WTC11 (cell line): ENCODE data around the gene NFILZ. TPM values are rescaled to one million over a fixed set of nuclear protein-coding genes. Genes with fewer than 3 reads are reported as not detected.

Experiments used
- ATAC-seq: fragments of 200-7000 bp; cut with Tn5 transposase; 2 replicates; pipeline ENCODE4 v1.10.0; 2021; ENCODE audit warnings: mild to moderate bottlenecking, moderate library complexity
- CTCF ChIA-PET: fragments of 300-600 bp; sonication (Branson Sonifier 250); formaldehyde crosslinking; loops from one replicate; lab custom pipeline; 2021; ENCODE audit warnings: antibody characterized with exemption; lab: Charles Lee
- POLR2A ChIA-PET: fragments of 350-600 bp; sonication (Branson Sonifier 250); formaldehyde crosslinking; loops from one replicate; lab custom pipeline; 2021; ENCODE audit warnings: antibody characterized with exemption; lab: Charles Lee
- DNase-seq: peaks from one replicate; pipeline ENCODE4 v3.0.0; 2021; ENCODE audit warnings: low spot score
- H3K27ac Mint-ChIP-seq: 2 replicates; pipeline ENCODE4 v1.8.0; 2021; ENCODE audit warnings: mixed read lengths
- H3K27me3 Mint-ChIP-seq: 2 replicates; pipeline ENCODE4 v1.8.0; 2021; ENCODE audit warnings: low read depth, mild to moderate bottlenecking, moderate library complexity, mixed read lengths
- H3K36me3 Mint-ChIP-seq: 2 replicates; pipeline ENCODE4 v1.8.0; 2021; ENCODE audit warnings: mixed read lengths
- H3K4me1 Mint-ChIP-seq: 2 replicates; pipeline ENCODE4 v1.8.0; 2022; ENCODE audit warnings: mixed read lengths
- H3K4me3 Mint-ChIP-seq: 2 replicates; pipeline ENCODE4 v1.8.0; 2021; ENCODE audit warnings: mild to moderate bottlenecking, moderate library complexity, mixed read lengths
- H3K9me3 Mint-ChIP-seq: 2 replicates; pipeline ENCODE4 v1.8.0; 2021; ENCODE audit warnings: mixed read lengths
- AFF4 ChIP-seq: sonication (generic); formaldehyde crosslinking; IDR thresholded peaks from 2 replicates; pipeline ENCODE4 v1.8.1; 2023; ENCODE audit warnings: mild to moderate bottlenecking, missing genetic modification reagents, borderline replicate concordance
- CDX4 ChIP-seq: fragments of 250-450 bp; sonication (Bioruptor Pico); IDR thresholded peaks from 2 replicates; pipeline ENCODE4 v1.9.0; 2021; ENCODE audit warnings: moderate library complexity, mild to moderate bottlenecking, inconsistent platforms, borderline replicate concordance
- CTCF ChIP-seq: fragments of 200-600 bp; IDR thresholded peaks from 2 replicates; pipeline ENCODE4 v1.8.0; 2022; ENCODE audit warnings: antibody characterized with exemption
- ESRRA ChIP-seq: sonication (generic); formaldehyde crosslinking; IDR thresholded peaks from 2 replicates; pipeline ENCODE4 v1.8.1; 2022; ENCODE audit warnings: mild to moderate bottlenecking, missing genetic modification reagents, borderline replicate concordance
- FOXK1 ChIP-seq: sonication (generic); formaldehyde crosslinking; IDR thresholded peaks from 2 replicates; pipeline ENCODE4 v1.8.0; 2022; ENCODE audit warnings: mild to moderate bottlenecking, moderate library complexity, missing genetic modification reagents
- GTF2I ChIP-seq: fragments of 250-450 bp; sonication (Bioruptor Pico); conservative IDR thresholded peaks from 2 replicates; pipeline ENCODE4 v1.4.0; 2021; ENCODE audit warnings: mild to moderate bottlenecking
- HMGA2 ChIP-seq: fragments of 250-450 bp; sonication (Bioruptor Pico); IDR thresholded peaks from 2 replicates; pipeline ENCODE4 v1.4.0; 2021; ENCODE audit warnings: mild to moderate bottlenecking, moderate library complexity
- HMGXB4 ChIP-seq: sonication (generic); formaldehyde crosslinking; IDR thresholded peaks from 2 replicates; pipeline ENCODE4 v1.8.1; 2023; ENCODE audit warnings: mild to moderate bottlenecking, moderate library complexity, missing genetic modification reagents
- IRF1 ChIP-seq: sonication (generic); formaldehyde crosslinking; IDR thresholded peaks from 2 replicates; pipeline ENCODE4 v1.8.0; 2023; ENCODE audit warnings: missing genetic modification reagents
- JAZF1 ChIP-seq: fragments of 250-450 bp; sonication (Bioruptor Pico); IDR thresholded peaks from 2 replicates; pipeline ENCODE4 v1.9.0; 2021; ENCODE audit warnings: moderate library complexity, mild to moderate bottlenecking, inconsistent platforms
- JUN ChIP-seq: sonication (generic); formaldehyde crosslinking; IDR thresholded peaks from 2 replicates; pipeline ENCODE4 v1.8.0; 2023; ENCODE audit warnings: mild to moderate bottlenecking, missing genetic modification reagents
- MXD4 ChIP-seq: fragments of 250-450 bp; sonication (Bioruptor Pico); IDR thresholded peaks from 2 replicates; pipeline ENCODE4 v1.8.0; 2021; ENCODE audit warnings: mild to moderate bottlenecking, moderate library complexity, borderline replicate concordance
- MYBL2 ChIP-seq: sonication (generic); formaldehyde crosslinking; IDR thresholded peaks from 2 replicates; pipeline ENCODE4 v1.8.1; 2023; ENCODE audit warnings: mild to moderate bottlenecking, moderate library complexity, missing genetic modification reagents
- NR2C2 ChIP-seq: sonication (generic); formaldehyde crosslinking; IDR thresholded peaks from 2 replicates; pipeline ENCODE4 v1.8.0; 2022; ENCODE audit warnings: mild to moderate bottlenecking, missing genetic modification reagents
- NR3C1 ChIP-seq: sonication (generic); formaldehyde crosslinking; conservative IDR thresholded peaks from 2 replicates; pipeline ENCODE4 v1.8.1; 2023; ENCODE audit warnings: low read depth, mild to moderate bottlenecking, missing genetic modification reagents
- OVOL2 ChIP-seq: fragments of 250-450 bp; sonication (Bioruptor Pico); IDR thresholded peaks from 2 replicates; pipeline ENCODE4 v1.9.0; 2021; ENCODE audit warnings: mild to moderate bottlenecking, borderline replicate concordance
- SP1 ChIP-seq: sonication (generic); formaldehyde crosslinking; conservative IDR thresholded peaks from 2 replicates; pipeline ENCODE4 v1.8.1; 2022; ENCODE audit warnings: missing genetic modification reagents
- STAT6 ChIP-seq: sonication (generic); formaldehyde crosslinking; conservative IDR thresholded peaks from 2 replicates; pipeline ENCODE4 v1.8.1; 2023; ENCODE audit warnings: mild to moderate bottlenecking, low read depth, missing genetic modification reagents, moderate library complexity
- TEAD1 ChIP-seq: sonication (generic); formaldehyde crosslinking; IDR thresholded peaks from 2 replicates; pipeline ENCODE4 v1.8.0; 2022; ENCODE audit warnings: mild to moderate bottlenecking, missing genetic modification reagents
- USF2 ChIP-seq: sonication (generic); formaldehyde crosslinking; IDR thresholded peaks from 2 replicates; pipeline ENCODE4 v1.8.1; 2023; ENCODE audit warnings: mild to moderate bottlenecking, missing genetic modification reagents, moderate library complexity
- ZNF121 ChIP-seq: sonication (generic); formaldehyde crosslinking; IDR thresholded peaks from 2 replicates; pipeline ENCODE4 v1.8.0; 2023; ENCODE audit warnings: missing genetic modification reagents
- ZNF138 ChIP-seq: sonication (generic); formaldehyde crosslinking; conservative IDR thresholded peaks from 2 replicates; pipeline ENCODE4 v1.8.1; 2022; ENCODE audit warnings: mild to moderate bottlenecking, moderate library complexity, missing genetic modification reagents
- ZNF671 ChIP-seq: fragments of 250-450 bp; sonication (Bioruptor Pico); IDR thresholded peaks from 2 replicates; pipeline ENCODE4 v1.8.0; 2021; ENCODE audit warnings: mild to moderate bottlenecking
- total RNA-seq: library from RNA; stranded (reverse); gene quantifications from 3 replicates; pipeline ENCODE4 v1.2.3, GENCODE V29; 2021

NFILZ gene
- total RNA-seq, 1 experiment from 2014 or later = not detected

GRCh38 chr19:8655340-8655709 lies 24.9 kb downstream of the NFILZ start:
- no peak for DNase-seq
- H3K36me3 Mint-ChIP-seq = no peaks in the 10 kb centered on the region
- no peak for TF ChIP-seq USF2 (CRISPR knock-in tag)
- TF ChIP-seq JAZF1 (CRISPR knock-in tag) = no peak
- TF ChIP-seq GTF2I (CRISPR knock-in tag) = no peak
- no peak for TF ChIP-seq MYBL2
- no peak for TF ChIP-seq ZNF121 (CRISPR knock-in tag)
- no peak for TF ChIP-seq HMGXB4 (CRISPR knock-in tag)
- TF ChIP-seq NR2C2 (CRISPR knock-in tag) = no peak
- no peak for TF ChIP-seq ZNF138 (CRISPR knock-in tag)
- no peak for TF ChIP-seq TEAD1 (CRISPR knock-in tag)
- no peak for TF ChIP-seq JUN (CRISPR knock-in tag)
- no peak for TF ChIP-seq IRF1 (CRISPR knock-in tag)
- TF ChIP-seq, all 79 proteins: peak for 0
- POLR2A ChIA-PET = no interaction called here
- H3K9me3 Mint-ChIP-seq = no peaks in the 10 kb centered on the region
- CTCF ChIA-PET = interaction anchor here (1.8 to 3.9 kb wide), 6 partner anchors 13 to 69 kb away, joined by 6 to 21 read pairs (median 8); partner anchors contain the start of gene ACTL9
- ATAC-seq = no peak
- no peak overlapping the region for H3K4me3 Mint-ChIP-seq
- no peak overlapping the region for H3K27ac Mint-ChIP-seq
- peaks cover 4% of the 10 kb centered on the region; the same call in 1 of the 2 replicates for H3K27me3 Mint-ChIP-seq
- H3K4me1 Mint-ChIP-seq = no peaks in the 10 kb centered on the region

GRCh38 chr19:8657869-8658268 lies 27.4 kb downstream of the NFILZ start:
- H3K36me3 Mint-ChIP-seq = no peaks in the 10 kb centered on the region
- H3K27me3 Mint-ChIP-seq = peaks cover 4% of the 10 kb centered on the region; the same call in 1 of the 2 replicates
- ChIA-PET POLR2A (no interaction called here), CTCF (interaction anchor here (1.2 kb wide), 2 partner anchors 16 to 40 kb away, joined by 4 to 5 read pairs; partner anchors contain the start of gene ACTL9)
- ATAC-seq (no peak), DNase-seq (no peak)
- no peak for TF ChIP-seq ZNF671 (CRISPR knock-in tag)
- no peak for TF ChIP-seq CTCF
- TF ChIP-seq STAT6 (CRISPR knock-in tag) = no peak
- no peak for TF ChIP-seq NR3C1
- TF ChIP-seq FOXK1 (CRISPR knock-in tag) = no peak
- TF ChIP-seq CDX4 = no peak
- no peak for TF ChIP-seq SP1 (CRISPR knock-in tag)
- no peak for TF ChIP-seq ESRRA (CRISPR knock-in tag)
- TF ChIP-seq HMGA2 (CRISPR knock-in tag) = no peak
- no peak for TF ChIP-seq MXD4 (CRISPR knock-in tag)
- TF ChIP-seq OVOL2 (CRISPR knock-in tag) = no peak
- TF ChIP-seq NR2C2 (CRISPR knock-in tag) = no peak
- no peak for TF ChIP-seq AFF4 (CRISPR knock-in tag)
- TF ChIP-seq IRF1 (CRISPR knock-in tag) = no peak
- no peak overlapping the region for H3K4me3 Mint-ChIP-seq
- no peaks in the 10 kb centered on the region for H3K4me1 Mint-ChIP-seq
- H3K27ac Mint-ChIP-seq = no peak overlapping the region
- no peaks in the 10 kb centered on the region; the same call in 1 of the 2 replicates for H3K9me3 Mint-ChIP-seq
